K562 (cell line): Measurements from ENCODE around the gene DEPDC4. TPM values are rescaled to one million over a fixed set of nuclear protein-coding genes. Genes with fewer than 3 reads are reported as not detected.

Source experiments
- ATAC-seq: fragments of 200-7000 bp; cut with Tn5 transposase; 3 replicates; pipeline ENCODE4 v1.9.1; 2020; ENCODE audit warnings: moderate library complexity
- BruUV-seq: library from RNA; stranded (reverse); fragments of 400-500 nt; replicated peaks from 2 replicates; lab custom pipeline; 2021; lab: Mats Ljungman, UMichigan
- CTCF ChIA-PET: fragments of 300-600 bp; formaldehyde crosslinking; extraction: SDS; loops from one replicate; lab custom pipeline; 2021; ENCODE audit warnings: low intra/inter-chr PET ratio; lab: Yijun Ruan, JAX
- POLR2A ChIA-PET: fragments of 300-600, 350-650 bp; sonication (Branson Sonifier 250); formaldehyde crosslinking; extraction: SDS; loops from one replicate; lab custom pipeline; 2021; ENCODE audit warnings: antibody characterized with exemption, inconsistent platforms; lab: Yijun Ruan, JAX
- DNase-seq, 4 experiments: peaks; one replicate each; pipeline versions ENCODE4 v3.0.0 to v3.0.0-alpha.2; 2011 to 2018; ENCODE audit warnings: low spot score in 3 of 4, mixed read lengths in 3 of 4; ENCODE audit errors: extremely low read depth in 1 of 4
- FAIRE-seq: peaks from 2 replicates; lab custom pipeline; 2011; peaks lifted over from hg19 to GRCh38; lab: Jason Lieb, UNC
- H2AFZ ChIP-seq: 2 replicates; pipeline ENCODE4 v1.6.0; 2011; ENCODE audit warnings: low read depth, low read length, control low read depth, inconsistent platforms
- H3K27ac ChIP-seq: fragments of 200-600 bp; 3 replicates; pipeline ENCODE4 v1.8.0; 2011; ENCODE audit warnings: low read depth, mild to moderate bottlenecking, control low read depth, inconsistent platforms, low read length, moderate library complexity, mixed read lengths; ENCODE audit errors: extremely low read depth
- H3K27me3 ChIP-seq, 2 experiments: fragments of 300-600 bp in 1 of 2; 2 replicates in 1 of 2; 3 replicates in 1 of 2; pipeline versions ENCODE4 v1.6.0 to v1.8.0; 2011; ENCODE audit warnings: inconsistent platforms in 2 of 2, low read length in 2 of 2, mild to moderate bottlenecking in 1 of 2, mixed read lengths in 1 of 2, moderate library complexity in 1 of 2; ENCODE audit not compliant: control insufficient read depth in 2 of 2, insufficient read depth in 2 of 2
- H3K36me3 ChIP-seq: fragments of 300-600 bp; 3 replicates; pipeline ENCODE4 v1.8.0; 2011; ENCODE audit warnings: mild to moderate bottlenecking, low read length, inconsistent platforms; ENCODE audit not compliant: control insufficient read depth, insufficient read depth
- H3K4me1 ChIP-seq, 2 experiments: fragments of 200-600 bp in 1 of 2; replicated peaks in 1 of 2; 2 replicates in 1 of 2; 3 replicates in 1 of 2; pipeline versions ENCODE4 v1.5.1 to v1.8.0; 2011; ENCODE audit warnings: inconsistent platforms in 2 of 2, low read length in 2 of 2, mild to moderate bottlenecking in 1 of 2, mixed read lengths in 1 of 2, moderate library complexity in 1 of 2; ENCODE audit not compliant: control insufficient read depth in 2 of 2, insufficient read depth in 2 of 2
- H3K4me2 ChIP-seq: 2 replicates; pipeline ENCODE4 v1.6.1; 2011; ENCODE audit warnings: low read length, control low read depth, inconsistent platforms, mixed read lengths; ENCODE audit not compliant: insufficient read depth
- H3K4me3 ChIP-seq: fragments of 200-600 bp; sonication (generic), shearing (Covaris generic); 2 replicates; pipeline ENCODE4 v1.5.1; 2016; ENCODE audit warnings: control low read depth, inconsistent platforms
- H3K79me2 ChIP-seq: fragments of 200-600 bp; 3 replicates; pipeline ENCODE4 v1.8.0; 2011; ENCODE audit warnings: low read length, inconsistent platforms; ENCODE audit not compliant: control insufficient read depth, insufficient read depth
- H3K9ac ChIP-seq, 2 experiments: 2 replicates each; pipeline versions ENCODE4 v1.6.0 to v1.6.1; 2011; ENCODE audit warnings: low read depth in 2 of 2, low read length in 2 of 2, control low read depth in 1 of 2, inconsistent platforms in 1 of 2, mild to moderate bottlenecking in 1 of 2, mixed read lengths in 1 of 2; ENCODE audit not compliant: insufficient read depth in 1 of 2
- H3K9me1 ChIP-seq: one replicate; pipeline ENCODE4 v1.6.0; 2011; ENCODE audit warnings: inconsistent platforms, mild to moderate bottlenecking, low read length, moderate library complexity; ENCODE audit not compliant: control insufficient read depth, insufficient read depth
- H3K9me3 ChIP-seq: replicated peaks from 2 replicates; pipeline ENCODE4 v1.5.1; 2011; ENCODE audit warnings: low read depth, low read length, inconsistent platforms; ENCODE audit not compliant: control insufficient read depth, insufficient read depth
- H4K20me1 ChIP-seq: replicated peaks from 2 replicates; pipeline ENCODE4 v1.6.1; 2011; ENCODE audit warnings: low read length, inconsistent platforms, mixed read lengths; ENCODE audit not compliant: control insufficient read depth, insufficient read depth
- CBFA2T3 ChIP-seq: fragments of 450-650 bp; IDR thresholded peaks from 2 replicates; pipeline ENCODE4 v1.6.1; 2017
- E2F8 ChIP-seq: fragments of 450-650 bp; IDR thresholded peaks from 2 replicates; pipeline ENCODE4 v1.7.1; 2018; ENCODE audit warnings: mild to moderate bottlenecking, low read depth; ENCODE audit not compliant: partially characterized antibody
- E4F1 ChIP-seq: fragments of 250-450 bp; sonication (Bioruptor Pico); IDR thresholded peaks from 2 replicates; pipeline ENCODE4 v1.5.0; 2021; ENCODE audit warnings: mild to moderate bottlenecking, borderline replicate concordance
- ETV1 ChIP-seq: fragments of 450-650 bp; conservative IDR thresholded peaks from 2 replicates; pipeline ENCODE4 v1.6.1; 2016; ENCODE audit warnings: missing genetic modification characterization, control low read depth, low read depth, missing compliant biosample characterization
- EZH2 ChIP-seq: IDR thresholded peaks from 2 replicates; pipeline ENCODE4 v1.6.1; 2012; ENCODE audit warnings: low read depth, mild to moderate bottlenecking, inconsistent platforms, low read length, borderline replicate concordance
- HMG20A ChIP-seq: fragments of 450-650 bp; formaldehyde crosslinking; conservative IDR thresholded peaks from 2 replicates; pipeline ENCODE4 v1.4.0; 2020; ENCODE audit warnings: mild to moderate bottlenecking, mixed read lengths
- HNRNPL ChIP-seq: fragments of 200-400 bp; formaldehyde crosslinking; IDR thresholded peaks from 2 replicates; pipeline ENCODE4 v1.6.1; 2017; ENCODE audit warnings: low read depth, mild to moderate bottlenecking, low read length
- KHSRP ChIP-seq: fragments of 450-650 bp; IDR thresholded peaks from 2 replicates; pipeline ENCODE4 v1.6.1; 2017
- MYC ChIP-seq, 2 experiments: fragments of 250-450 bp in 1 of 2; sonication (Bioruptor Pico) in 1 of 2; IDR thresholded peaks; 2 replicates each; pipeline versions ENCODE4 v1.5.1 to v1.6.1; 2012 to 2021; ENCODE audit warnings: low read depth in 2 of 2, borderline replicate concordance in 1 of 2, improper control_type of control experiment in 1 of 2, low read length in 1 of 2, mild to moderate bottlenecking in 1 of 2, moderate library complexity in 1 of 2
- PKNOX1 ChIP-seq: fragments of 450-650 bp; IDR thresholded peaks from 2 replicates; pipeline ENCODE4 v1.6.1; 2016
- RBM39 ChIP-seq: fragments of 200-400 bp; formaldehyde crosslinking; optimal IDR thresholded peaks from 2 replicates; pipeline ENCODE3; 2018; ENCODE audit warnings: low read depth, low read length
- SOX6 ChIP-seq: fragments of 450-650 bp; IDR thresholded peaks from 2 replicates; pipeline ENCODE4 v1.6.1; 2014; ENCODE audit warnings: mild to moderate bottlenecking
- SRSF3 ChIP-seq: fragments of 200-400 bp; formaldehyde crosslinking; IDR thresholded peaks from 2 replicates; pipeline ENCODE4 v1.6.1; 2016; ENCODE audit warnings: mild to moderate bottlenecking, low read length, moderate library complexity; ENCODE audit not compliant: insufficient read depth
- TAL1 ChIP-seq: fragments of 450-650 bp; IDR thresholded peaks from 2 replicates; pipeline ENCODE4 v1.6.1; 2016; ENCODE audit warnings: mild to moderate bottlenecking
- ZNF512 ChIP-seq: IDR thresholded peaks from 2 replicates; pipeline ENCODE4 v1.6.1; 2016; ENCODE audit warnings: missing genetic modification characterization, missing compliant biosample characterization
- WGBS: fragments of 100-300 bp; shearing (Covaris generic); methylation state at CpG from one replicate; pipeline ENCODE4 v1.1.6; 2016; ENCODE audit warnings: low coverage, mixed read lengths; ENCODE audit not compliant: insufficient coverage; ENCODE audit errors: missing lambda C conversion rate; 5-methylcytosine and 5-hydroxymethylcytosine counted together
- in situ Hi-C: fragments of 300-500 bp; cut with MboI; formaldehyde crosslinking; loops from 4 replicates; pipeline ENCODE4 v1.15.0; 2018; ENCODE audit warnings: inconsistent platforms, mixed read lengths
- intact Hi-C: fragments of 100-400 bp; cut with micrococcal nuclease; formaldehyde crosslinking; loops from 2 replicates; pipeline ENCODE4 v1.14.2; 2022
- polyA plus RNA-seq, 8 experiments: library from polyadenylated mRNA; depleted of rRNA in 4 of 8; stranded (reverse) in 5 of 8; unstranded in 3 of 8; fragments of >200 nt; fragmentation: Nextera tagmentation in 2 of 8; fragmentation: Illumina TruSeq in 1 of 8; extraction: Ambion mirVana in 2 of 8; extraction: Trizol in 1 of 8; gene quantifications; 2 replicates each; pipeline versions ENCODE4 v1.2.1 to v1.2.3, GENCODE V29; 2011 to 2014; ENCODE audit warnings: inconsistent platforms in 1 of 8, missing spikeins in 1 of 8
- total RNA-seq, 7 experiments: library from RNA; depleted of rRNA in 6 of 7; stranded (reverse); fragments of >200 nt in 6 of 7; fragmentation: Illumina TruSeq in 2 of 7; extraction: Trizol in 2 of 7; gene quantifications; 2 replicates each; pipeline versions ENCODE4 v1.2.1 to v1.2.3, GENCODE V29; 2011 to 2021; ENCODE audit warnings: low replicate concordance in 1 of 7

The DEPDC4 gene
- total and polyA plus RNA-seq, 9 of the 15 experiments (the other 6 are each of a cell fraction or from before 2014, with no cell fraction given), result 3.6 to 13.2 (median 7.4) TPM

GRCh38 chr12:100302081-100302480 is 35.2 kb upstream of the DEPDC4 start:
- Histone ChIP-seq H3K9ac (no peak overlapping the region), H3K9me3 (peaks cover 4% of the 10 kb centered on the region; the same call in 1 of the 2 replicates), H3K36me3 (peaks cover 31% of the 10 kb centered on the region; the same call in 2 of the 3 replicates), H3K4me3 (no peak overlapping the region), H3K4me1 (no peaks in the 10 kb centered on the region), H3K27ac (no peak overlapping the region), H3K79me2 (no peaks in the 10 kb centered on the region), H4K20me1 (no peaks in the 10 kb centered on the region), H3K27me3 (no peaks in the 10 kb centered on the region), H3K9me1 (no peaks in the 10 kb centered on the region), H3K4me2 (no peak overlapping the region), H2AFZ (no peak overlapping the region)
- DNase-seq (peak in 2 of 4 experiments; percentile 11 to 25), FAIRE-seq (peak; percentile 60), ATAC-seq (peak; percentile 74)
- WGBS, result 90% methylated on average over 1 of the region's 1 CpG
- POLR2A ChIA-PET, result interaction anchor here (0.7 kb wide), 1 partner anchor 18 kb away, joined by 4 read pairs; no protein-coding TSS in a partner anchor
- CTCF ChIA-PET, result no interaction called here
- intact Hi-C loops, result loop anchor here (5.0 kb wide), 1 partner anchor 35 kb away; the partner anchor contains the start of genes DEPDC4 and SCYL2
- no TSS peak for BruUV-seq
- in situ Hi-C loops, result no loop called here
- TF ChIP-seq E2F8 (no peak), E4F1 (CRISPR knock-in tag) (no peak), HMG20A (CRISPR knock-in tag) (no peak), TAL1 (peak; percentile 19; the same call in 1 of the 2 replicates), PKNOX1 (no peak), ZNF512 (no peak), SRSF3 (no peak), HNRNPL (no peak), ETV1 (tag) (no peak), MYC (IDR thresholded peaks at IDR 0.05; ENCODE audit: low read depth, low read length) (no peak), MYC (CRISPR knock-in tag; IDR thresholded peaks at IDR 0.05; ENCODE audit: borderline replicate concordance, low read depth) (no peak), EZH2 (no peak), SOX6 (no peak), KHSRP (no peak), RBM39 (no peak), CBFA2T3 (peak; percentile 15; the same call in 1 of the 2 replicates)
